Spleen (tissue), 11 donors: ENCODE measurements around the gene SLC39A11. TPM values are rescaled to one million over a fixed set of nuclear protein-coding genes. Genes with fewer than 3 reads are reported as not detected.

ENCODE experiments used
- DNase-seq: peaks from one replicate; pipeline ENCODE4 v3.0.0-alpha.2; 2020
- H3K27ac ChIP-seq, 8 donors: fragments of 200-600 bp; sonication (generic) in 7 of 8; 1 replicate in 4 of 8; 2 replicates in 4 of 8; pipeline versions ENCODE4 v1.5.0 to v1.8.0; 2016 to 2021; ENCODE audit warnings: inconsistent platforms in 4 of 8, mild to moderate bottlenecking in 4 of 8, moderate library complexity in 1 of 8
- H3K27me3 ChIP-seq, 7 donors: fragments of 200-600 bp; sonication (generic) in 6 of 7; replicated peaks in 1 of 7; 1 replicate in 4 of 7; 2 replicates in 3 of 7; pipeline versions ENCODE4 v1.5.0 to v1.8.0; 2016 to 2021; ENCODE audit warnings: inconsistent platforms in 3 of 7, mild to moderate bottlenecking in 1 of 7
- H3K36me3 ChIP-seq, 6 donors: fragments of 200-600 bp; sonication (generic) in 5 of 6; 1 replicate in 4 of 6; 2 replicates in 2 of 6; pipeline versions ENCODE4 v1.5.0 to v1.8.0; 2016 to 2021; ENCODE audit warnings: inconsistent platforms in 2 of 6
- H3K4me1 ChIP-seq, 6 donors: fragments of 200-600 bp; sonication (generic) in 5 of 6; 1 replicate in 3 of 6; 2 replicates in 3 of 6; pipeline versions ENCODE4 v1.5.0 to v1.8.0; 2016 to 2021; ENCODE audit warnings: inconsistent platforms in 3 of 6
- H3K4me3 ChIP-seq, 8 donors: fragments of 200-600 bp; sonication (generic) in 7 of 8; 1 replicate in 4 of 8; 2 replicates in 4 of 8; pipeline versions ENCODE4 v1.5.0 to v1.8.0; 2016 to 2021; ENCODE audit warnings: inconsistent platforms in 4 of 8, mild to moderate bottlenecking in 4 of 8, moderate library complexity in 2 of 8
- H3K9me3 ChIP-seq, 8 donors: fragments of 200-600 bp; sonication (generic) in 7 of 8; 1 replicate in 4 of 8; 2 replicates in 4 of 8; pipeline versions ENCODE4 v1.5.0 to v1.8.0; 2016 to 2021; ENCODE audit warnings: inconsistent platforms in 4 of 8
- CTCF ChIP-seq, 11 experiments: fragments of 200-600 bp in 7 of 11; fragments of 450-650 bp in 4 of 11; sonication (generic) in 4 of 11; IDR thresholded peaks in 8 of 11; conservative IDR thresholded peaks in 3 of 11; 1 replicate in 7 of 11; 2 replicates in 4 of 11; pipeline versions ENCODE4 v1.4.0 to v1.8.0; 2016 to 2021; ENCODE audit warnings: antibody characterized with exemption in 11 of 11, inconsistent platforms in 4 of 11, mild to moderate bottlenecking in 1 of 11
- POLR2A ChIP-seq, 3 donors: fragments of 450-650 bp; IDR thresholded peaks; one replicate each; pipeline ENCODE4 v1.5.1; 2017; ENCODE audit warnings: antibody characterized with exemption in 3 of 3, mild to moderate bottlenecking in 1 of 3
- POLR2AphosphoS5 ChIP-seq, 3 donors: sonication (generic); formaldehyde crosslinking; IDR thresholded peaks; one replicate each; pipeline ENCODE4 v1.5.1; 2017; ENCODE audit warnings: antibody characterized with exemption in 3 of 3
- WGBS, 5 donors: extraction: QIAGEN DNeasy Blood & Tissue Kit in 3 of 5; methylation state at CpG; one replicate each; pipeline versions ENCODE4 v1.1.5 to v1.1.7; 2013 to 2018; 5-methylcytosine and 5-hydroxymethylcytosine counted together
- intact Hi-C: fragments of 100-400 bp; cut with DNase I; formaldehyde crosslinking; loops from one replicate; pipeline ENCODE4 v1.15.0; 2023; ENCODE audit warnings: low total_unique reads
- polyA plus RNA-seq, 3 donors: library from polyadenylated mRNA; stranded (reverse); fragments of 200-250 nt; gene quantifications; one replicate each; pipeline ENCODE4 v1.2.1, GENCODE V29; 2013
- total RNA-seq, 7 donors: library from RNA; depleted of rRNA in 3 of 7; stranded (reverse); fragments of >200 nt in 3 of 7; fragmentation: NEBNext Ultra II Directional in 4 of 7; extraction: Animal tissue kit (Norgen Biotek cat#: 25700) in 4 of 7; gene quantifications; one replicate each; pipeline versions ENCODE4 v1.1.0 to v1.2.1, GENCODE V29; 2016 to 2021
- donor health status: healthy with polysubstance abuse.
- donor health status: DM: no; HTN: no; CAD: no; lungs with moderate emphysema.
- donor health status: DM: no; HTN: no; CAD: no.
- donor health status: Bipolar disorder and iron deficiency.
- donor health status: healthy.
- donor health status: DM: no; HTN: no; CAD: no.
- donor health status: DM: yes; HTN: yes; CAD: no.

SLC39A11 gene
- total and polyA plus RNA-seq, 10 donors, result 4.1 to 45.2 (median 27.8) TPM

DNA sequence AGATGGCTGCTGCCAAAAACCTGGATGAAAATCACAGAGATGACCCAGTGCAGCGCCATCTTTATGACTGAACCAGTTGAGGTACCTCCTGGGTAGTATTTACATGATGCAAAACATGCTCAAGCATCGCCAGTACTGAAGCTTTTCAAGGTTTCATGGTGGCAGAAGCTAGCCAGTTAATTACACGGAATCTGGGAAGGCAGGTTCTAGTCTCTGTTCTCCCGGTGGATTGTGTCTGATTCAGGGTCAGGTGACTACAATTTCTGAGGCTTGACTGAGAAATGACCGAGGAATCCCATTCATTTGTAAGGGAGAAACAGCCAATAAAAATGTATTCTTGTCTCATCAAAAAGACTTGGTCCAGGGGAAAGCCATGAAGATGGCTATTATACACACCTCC, 209.1 kb downstream of the SLC39A11 start:
- Histone ChIP-seq H3K4me1 (no peaks in the 10 kb centered on the region), H3K27me3 (no peaks in the 10 kb centered on the region), H3K9me3 (peaks cover 0 to 32% (median 25%) of the 10 kb centered on the region in 8 donors), H3K36me3 (peaks cover 0 to 76% (median 4%) of the 10 kb centered on the region in 6 donors), H3K27ac (no peak overlapping the region), H3K4me3 (no peak overlapping the region)
- no peak for DNase-seq
- intact Hi-C loops, result no loop called here
- no peak for TF ChIP-seq POLR2AphosphoS5 (IDR thresholded peaks at IDR 0.05)
- TF ChIP-seq POLR2A (IDR thresholded peaks at IDR 0.05), result no peak
- TF ChIP-seq CTCF (IDR thresholded peaks at IDR 0.05 in 8 of 11, conservative IDR thresholded peaks at IDR 0.05 in 3 of 11), result no peak
- WGBS, 5 donors, result 94 to 97% (median 95%) methylated on average over 5 of the region's 5 CpGs

- Histone ChIP-seq H3K9me3 (peaks cover 0 to 40% (median 34%) of the 10 kb centered on the region in 8 donors), H3K36me3 (peaks cover 0 to 70% (median 4%) of the 10 kb centered on the region in 6 donors), H3K4me1 (no peaks in the 10 kb centered on the region), H3K27ac (no peak overlapping the region), H3K27me3 (no peaks in the 10 kb centered on the region), H3K4me3 (no peak overlapping the region)
- WGBS, 5 donors, result 95 to 97% (median 96%) methylated on average over 4 of the region's 4 CpGs
- intact Hi-C loops, result no loop called here
- DNase-seq, result no peak
- TF ChIP-seq POLR2AphosphoS5 (IDR thresholded peaks at IDR 0.05) (no peak), CTCF (IDR thresholded peaks at IDR 0.05 in 8 of 11, conservative IDR thresholded peaks at IDR 0.05 in 3 of 11) (no peak)
These were observed 210.1 kb downstream of the SLC39A11 start for GRCh38 chr17:72882426-72882825.

GRCh38 chr17:72879877-72880276, 212.6 kb downstream of the SLC39A11 start:
- H3K27me3 ChIP-seq, result no peaks in the 10 kb centered on the region
- no peak for TF ChIP-seq POLR2AphosphoS5 (IDR thresholded peaks at IDR 0.05)
- no peak for TF ChIP-seq CTCF (IDR thresholded peaks at IDR 0.05 in 8 of 11, conservative IDR thresholded peaks at IDR 0.05 in 3 of 11)
- TF ChIP-seq POLR2A (IDR thresholded peaks at IDR 0.05), result no peak
- H3K27ac ChIP-seq, result no peak overlapping the region
- DNase-seq, result no peak
- H3K4me3 ChIP-seq, result no peak overlapping the region
- intact Hi-C loops, result no loop called here
- 93 to 100% (median 96%) methylated on average over 2 of the region's 2 CpGs for WGBS, 5 donors
- peaks cover 0 to 80% (median 4%) of the 10 kb centered on the region in 6 donors for H3K36me3 ChIP-seq
- H3K4me1 ChIP-seq, result no peaks in the 10 kb centered on the region
- H3K9me3 ChIP-seq, result peaks cover 0 to 63% (median 57%) of the 10 kb centered on the region in 8 donors

- H3K27ac ChIP-seq, result no peak overlapping the region
- H3K36me3 ChIP-seq, result peaks cover 0 to 82% (median 5%) of the 10 kb centered on the region in 6 donors
- H3K9me3 ChIP-seq, result peaks cover 0 to 70% (median 57%) of the 10 kb centered on the region in 8 donors
- DNase-seq, result no peak
- intact Hi-C loops, result no loop called here
- no peak for TF ChIP-seq CTCF (IDR thresholded peaks at IDR 0.05 in 8 of 11, conservative IDR thresholded peaks at IDR 0.05 in 3 of 11)
- TF ChIP-seq POLR2AphosphoS5 (IDR thresholded peaks at IDR 0.05), result no peak
- no peak for TF ChIP-seq POLR2A (IDR thresholded peaks at IDR 0.05)
- no peaks in the 10 kb centered on the region for H3K4me1 ChIP-seq
- no peaks in the 10 kb centered on the region for H3K27me3 ChIP-seq
- WGBS, 5 donors, result 95 to 99% (median 98%) methylated on average over 6 of the region's 6 CpGs
- H3K4me3 ChIP-seq, result no peak overlapping the region
These were observed 213.4 kb downstream of the SLC39A11 start for GRCh38 chr17:72878975-72879660.
